ENCODE results near the gene FBLN2. TPM values are rescaled to one million over a fixed set of nuclear protein-coding genes. Genes with fewer than 3 reads are reported as not detected.

The FBLN2 gene
- total RNA-seq, 2 donors from 2014 or later = 0.19 TPM; not detected in 1

DNA sequence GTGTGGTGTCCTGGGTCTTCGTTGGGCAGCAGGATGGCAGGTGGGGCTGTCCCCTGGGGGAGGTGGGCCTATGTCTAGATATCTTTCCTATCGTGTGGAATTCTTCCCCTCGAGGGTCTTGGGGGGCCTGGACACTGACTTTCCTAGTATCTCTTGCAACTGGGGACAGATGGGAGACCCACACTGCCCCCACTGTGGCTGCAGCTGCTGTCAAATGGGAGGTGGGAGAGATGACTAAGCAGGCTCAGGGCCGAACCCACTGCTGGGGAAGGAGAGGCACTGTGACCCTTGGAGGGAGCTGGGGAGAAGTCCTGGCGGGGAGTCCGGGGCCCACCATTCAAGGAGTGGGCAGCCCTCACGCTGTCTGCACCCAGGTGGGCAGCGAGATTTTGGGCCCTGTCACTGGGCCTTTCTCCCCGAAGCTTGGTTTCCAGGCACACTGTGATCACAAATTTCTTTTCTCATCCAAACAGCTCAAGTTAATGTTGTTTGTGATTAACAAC lies 2.9 kb upstream of the FBLN2 start:
- Mint-ChIP-seq H3K9me3 (peaks cover under 1% of the 10 kb centered on the region), H3K27me3 (peaks cover 37% of the 10 kb centered on the region), H3K27ac (no peak overlapping the region), H3K36me3 (ENCODE audit: low read depth) (peaks cover 5% of the 10 kb centered on the region), H3K4me3 (no peak overlapping the region), H3K4me1 (peaks cover 25% of the 10 kb centered on the region)
- no peak for ATAC-seq (replicated peaks)

DNA sequence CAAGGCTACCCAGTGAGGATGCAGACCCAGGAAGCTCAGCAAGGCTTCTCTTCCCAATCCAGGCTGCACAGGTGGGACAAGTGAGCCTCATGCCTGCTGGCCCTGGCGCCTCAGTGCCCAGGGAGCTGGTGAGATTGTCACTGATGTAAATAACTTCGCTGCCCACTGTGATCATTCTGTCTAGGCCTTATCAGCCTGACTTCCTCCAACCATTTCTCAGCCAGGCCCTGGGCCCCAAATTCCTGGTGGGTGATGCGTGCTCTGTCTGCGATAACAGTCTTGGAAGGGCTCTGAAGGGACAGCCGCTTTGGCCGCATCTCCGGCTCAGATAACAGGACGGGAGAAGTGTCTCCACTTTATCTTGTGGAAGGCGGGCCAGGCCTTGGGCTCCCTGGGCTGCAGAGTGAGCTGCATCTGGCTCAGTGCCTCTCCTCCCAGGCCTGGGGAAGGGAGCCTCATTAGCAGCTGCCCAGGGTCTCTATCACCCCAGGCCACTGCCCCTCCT lies 2.2 kb upstream of the FBLN2 start:
- Mint-ChIP-seq H3K4me3 (no peak overlapping the region), H3K36me3 (ENCODE audit: low read depth) (peaks cover 5% of the 10 kb centered on the region)

DNA sequence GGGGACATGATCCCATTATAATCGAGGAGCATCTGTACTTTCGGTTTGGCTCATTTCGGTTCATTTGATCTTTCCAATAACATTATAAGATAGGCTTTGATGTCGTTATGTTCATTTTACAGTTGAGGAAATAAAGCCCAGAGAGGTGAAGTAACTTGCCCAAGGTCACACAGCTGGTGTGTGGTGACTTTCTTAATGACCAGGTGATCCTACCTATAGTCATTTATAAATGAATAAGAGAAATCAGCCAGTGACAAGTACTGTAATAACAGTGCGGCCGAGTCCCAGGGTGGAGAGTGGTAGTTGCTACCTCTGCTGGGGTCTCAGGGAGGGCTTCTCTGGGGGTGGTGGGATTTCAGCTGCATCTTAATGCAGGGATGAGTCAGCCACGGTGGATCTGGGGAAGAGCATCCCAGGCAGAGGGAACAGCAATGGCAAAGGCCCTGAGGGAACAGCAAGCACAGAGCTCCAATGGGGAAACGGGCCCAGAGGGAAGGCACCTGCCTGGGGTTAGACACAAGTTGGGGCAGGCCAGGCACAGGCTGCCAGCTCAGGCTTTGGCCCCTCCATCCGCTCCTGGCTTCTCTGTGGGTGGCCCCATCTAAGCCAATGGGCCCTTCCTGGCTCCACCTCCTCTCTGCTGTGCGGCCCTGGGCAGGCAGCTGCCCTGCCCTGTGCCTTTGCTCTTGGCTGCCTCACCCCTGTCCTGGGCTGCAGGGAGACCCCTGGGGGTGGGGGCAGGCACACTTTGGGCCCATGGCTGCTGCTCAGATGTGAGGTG lies 1.1 kb upstream of the FBLN2 start:
- Mint-ChIP-seq H3K27ac (no peak overlapping the region), H3K4me1 (peaks cover 25% of the 10 kb centered on the region), H3K36me3 (ENCODE audit: low read depth) (peaks cover 5% of the 10 kb centered on the region), H3K27me3 (peaks cover 40% of the 10 kb centered on the region), H3K4me3 (peak overlapping the region; percentile 59), H3K9me3 (no peaks in the 10 kb centered on the region)
- no peak for ATAC-seq (replicated peaks)

More for the DNA sequence above, 2.2 kb upstream of the FBLN2 start:
- ATAC-seq (replicated peaks) = no peak
- Mint-ChIP-seq H3K9me3 (no peaks in the 10 kb centered on the region), H3K27me3 (peaks cover 37% of the 10 kb centered on the region), H3K27ac (no peak overlapping the region), H3K4me1 (peaks cover 25% of the 10 kb centered on the region)

DNA sequence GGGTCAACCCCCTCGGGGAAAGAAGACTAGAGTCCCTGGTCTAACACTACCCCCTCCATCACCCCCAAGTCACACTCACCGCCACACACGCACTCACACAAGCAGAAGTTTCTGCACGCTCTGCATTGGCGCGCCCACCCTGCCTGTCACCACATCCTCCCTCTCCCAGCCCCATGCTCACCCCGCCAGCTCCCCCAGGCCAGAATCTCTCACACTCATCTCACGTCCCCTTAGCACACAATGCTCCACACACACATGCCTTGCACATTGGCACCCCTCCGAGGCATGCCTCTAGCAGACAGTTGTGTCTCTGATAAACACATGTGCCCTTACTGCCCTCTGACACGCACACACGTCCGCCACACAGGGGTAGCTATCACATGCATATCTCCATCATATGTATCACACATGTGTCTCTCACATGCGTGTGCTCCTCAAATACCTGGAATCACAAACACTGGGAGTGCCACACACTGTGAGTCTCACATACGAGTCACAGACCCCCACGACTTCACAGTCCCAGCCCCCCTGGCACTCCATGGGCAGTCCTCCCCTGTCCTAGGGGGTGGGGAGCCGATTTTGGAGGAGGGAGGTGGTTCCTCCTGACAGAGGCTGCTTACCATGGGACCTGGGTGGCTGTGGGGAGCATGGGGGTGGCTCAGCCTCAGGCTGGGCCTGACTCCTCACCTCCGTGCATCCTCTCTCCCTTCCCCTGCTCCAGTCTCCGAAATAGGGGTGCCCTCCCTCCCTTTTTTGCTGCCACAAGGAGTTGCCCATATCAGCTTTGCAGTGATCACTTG lies 898 bp downstream of the FBLN2 start:
- H3K4me3 Mint-ChIP-seq = peak overlapping the region; percentile 60
- H3K4me1 Mint-ChIP-seq = peaks cover 12% of the 10 kb centered on the region
- H3K27ac Mint-ChIP-seq = no peak overlapping the region
- peaks cover 47% of the 10 kb centered on the region for H3K27me3 Mint-ChIP-seq
- no peak for ATAC-seq (replicated peaks)
- peaks cover 5% of the 10 kb centered on the region for H3K36me3 Mint-ChIP-seq (ENCODE audit: low read depth)
- H3K9me3 Mint-ChIP-seq = no peaks in the 10 kb centered on the region

DNA sequence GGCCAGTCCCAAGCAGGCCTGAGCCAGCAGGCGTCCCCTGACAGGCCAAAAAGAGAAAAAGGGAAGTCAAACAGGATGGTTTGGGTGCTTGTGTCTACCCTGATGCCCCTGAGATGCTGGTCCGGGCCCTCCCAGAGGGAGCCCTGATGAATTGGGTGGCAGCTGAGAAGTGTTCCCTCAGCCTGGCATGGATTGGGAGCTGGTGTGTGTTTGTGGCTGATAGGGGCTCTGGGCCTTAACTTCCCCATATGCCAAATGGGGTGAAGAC lies 1.4 kb downstream of the FBLN2 start:
- H3K36me3 Mint-ChIP-seq (ENCODE audit: low read depth) = peaks cover 5% of the 10 kb centered on the region

DNA sequence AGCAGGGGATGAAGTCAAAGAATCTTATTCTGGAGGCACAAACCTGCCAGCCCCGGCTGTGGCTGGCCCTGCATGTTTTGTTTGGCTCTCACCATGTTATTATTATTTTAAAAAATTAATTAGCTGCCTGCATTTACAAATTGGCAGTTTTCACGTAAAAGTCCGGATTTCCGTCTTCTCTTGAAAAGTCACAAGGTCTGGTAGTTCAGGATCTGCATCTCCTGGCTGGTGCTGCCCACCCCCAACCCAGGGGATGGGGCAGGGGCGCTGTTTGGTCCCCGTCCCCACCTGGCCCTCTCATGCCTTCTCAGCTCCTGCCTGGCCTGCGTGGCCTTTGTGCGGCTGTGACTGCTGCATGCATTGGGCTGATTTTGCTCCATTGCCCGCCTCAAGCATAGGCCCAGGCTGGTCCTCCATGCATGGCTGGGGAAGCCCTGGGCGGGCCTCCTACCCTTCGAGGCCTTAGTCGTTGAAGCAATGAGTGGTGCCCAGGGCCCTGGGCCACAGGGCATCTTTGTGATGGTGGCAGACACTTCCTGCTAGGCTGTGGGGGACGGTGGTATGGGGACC lies 2.0 kb downstream of the FBLN2 start:
- H3K4me1 Mint-ChIP-seq = peaks cover 6% of the 10 kb centered on the region
- H3K27me3 Mint-ChIP-seq = peaks cover 39% of the 10 kb centered on the region

More for the DNA sequence above, 1.4 kb downstream of the FBLN2 start:
- no peak overlapping the region for H3K27ac Mint-ChIP-seq
- peaks cover 7% of the 10 kb centered on the region for H3K4me1 Mint-ChIP-seq
- ATAC-seq (replicated peaks) = no peak
- no peak overlapping the region for H3K4me3 Mint-ChIP-seq
- peaks cover 42% of the 10 kb centered on the region for H3K27me3 Mint-ChIP-seq
- H3K9me3 Mint-ChIP-seq = no peaks in the 10 kb centered on the region

DNA sequence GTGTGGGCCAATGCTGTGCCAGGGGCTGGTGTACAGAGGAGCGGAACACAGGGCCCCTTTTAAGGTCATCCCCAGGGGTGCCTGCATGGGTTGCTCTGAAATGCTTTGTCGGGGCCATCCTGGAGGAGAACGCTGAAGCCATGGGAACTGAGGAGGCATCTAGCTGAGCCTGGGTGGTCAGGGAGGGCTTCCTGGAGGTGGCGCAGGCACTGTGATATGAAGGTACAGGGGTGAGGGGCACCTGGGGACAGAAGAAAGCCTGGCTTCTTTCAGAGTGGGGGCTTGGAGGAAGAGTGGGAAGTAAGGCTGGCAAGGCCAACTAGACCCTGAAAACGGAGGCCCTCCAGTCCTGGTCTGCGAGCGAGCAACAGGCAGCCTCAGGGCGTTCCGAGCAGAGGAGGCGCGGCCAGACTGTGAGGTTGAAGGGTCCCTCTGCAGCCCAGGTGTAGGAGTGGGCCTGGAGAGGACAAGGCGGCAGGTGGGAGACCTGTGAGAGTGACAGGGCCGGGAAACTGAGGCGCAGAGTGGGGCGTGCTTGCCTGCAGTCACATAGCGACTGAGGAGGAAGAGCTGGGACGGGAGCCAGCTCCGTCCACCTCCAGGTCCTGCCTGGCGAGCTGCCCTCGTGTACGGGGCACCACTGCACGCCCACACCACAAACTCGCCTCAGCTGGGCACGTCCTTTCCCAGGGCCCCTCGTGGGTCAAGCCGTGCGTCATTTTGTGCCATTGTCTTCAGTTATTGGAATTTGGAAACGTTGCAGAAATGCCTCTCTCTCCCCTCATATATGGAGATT lies 4.1 kb downstream of the FBLN2 start:
- Mint-ChIP-seq H3K36me3 (ENCODE audit: low read depth) (peaks cover 5% of the 10 kb centered on the region), H3K27ac (no peak overlapping the region), H3K27me3 (peaks cover 35% of the 10 kb centered on the region), H3K4me3 (no peak overlapping the region), H3K9me3 (no peaks in the 10 kb centered on the region), H3K4me1 (peaks cover 6% of the 10 kb centered on the region)
- no peak for ATAC-seq (replicated peaks)

More for the DNA sequence above, 2.0 kb downstream of the FBLN2 start:
- ATAC-seq (replicated peaks) = no peak
- H3K4me3 Mint-ChIP-seq = no peak overlapping the region
- no peak overlapping the region for H3K27ac Mint-ChIP-seq
- no peaks in the 10 kb centered on the region for H3K9me3 Mint-ChIP-seq
- peaks cover 5% of the 10 kb centered on the region for H3K36me3 Mint-ChIP-seq (ENCODE audit: low read depth)

DNA sequence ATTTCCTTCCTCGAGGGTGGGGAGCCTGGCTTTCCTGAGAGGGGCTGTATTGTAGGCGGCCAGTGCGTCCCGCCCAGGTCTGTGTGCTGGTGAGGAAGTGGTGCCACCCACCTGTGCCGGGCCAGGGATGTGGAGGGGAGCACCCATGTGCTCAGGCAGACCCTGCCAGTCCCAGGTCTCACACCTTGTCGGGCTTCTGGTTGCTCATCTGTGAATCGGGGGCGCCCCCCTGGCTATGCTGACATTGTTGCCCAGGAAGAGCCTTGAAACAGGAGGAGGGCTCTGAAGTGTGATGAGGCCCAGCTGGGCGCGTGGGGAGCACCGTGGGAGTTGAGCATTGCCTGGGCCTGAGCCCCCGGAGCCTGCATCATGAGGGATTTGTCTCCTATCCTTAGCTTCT lies 4.8 kb downstream of the FBLN2 start:
- no peak for ATAC-seq (replicated peaks)
- no peak overlapping the region for H3K27ac Mint-ChIP-seq
- H3K4me1 Mint-ChIP-seq = peaks cover 6% of the 10 kb centered on the region
- peaks cover 35% of the 10 kb centered on the region for H3K27me3 Mint-ChIP-seq
- no peaks in the 10 kb centered on the region for H3K9me3 Mint-ChIP-seq
- peaks cover 5% of the 10 kb centered on the region for H3K36me3 Mint-ChIP-seq (ENCODE audit: low read depth)
- no peak overlapping the region for H3K4me3 Mint-ChIP-seq

DNA sequence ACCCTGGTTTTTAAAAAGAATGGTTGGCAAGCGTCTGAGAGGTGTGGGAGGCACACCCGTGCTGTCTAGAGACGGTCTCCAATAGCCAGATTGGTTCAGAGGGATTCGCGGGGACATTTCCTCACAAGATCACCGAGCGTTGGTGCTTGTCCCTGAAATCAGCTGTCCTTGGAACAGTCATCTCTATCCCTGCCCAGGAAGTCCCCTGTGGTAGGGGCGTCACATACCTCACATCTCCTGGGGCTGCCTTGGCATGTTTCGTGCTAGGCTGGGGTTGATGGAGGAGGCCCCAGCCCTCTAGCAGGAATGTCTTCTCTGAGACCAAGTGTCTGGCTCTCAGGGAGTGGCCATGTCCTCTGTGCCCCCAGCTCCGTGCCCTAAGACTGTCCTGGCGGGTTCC lies 6.8 kb downstream of the FBLN2 start:
- Mint-ChIP-seq H3K27ac (no peak overlapping the region), H3K36me3 (ENCODE audit: low read depth) (no peaks in the 10 kb centered on the region), H3K9me3 (no peaks in the 10 kb centered on the region), H3K27me3 (peaks cover 42% of the 10 kb centered on the region), H3K4me3 (no peak overlapping the region), H3K4me1 (no peaks in the 10 kb centered on the region)
- no peak for ATAC-seq (replicated peaks)

DNA sequence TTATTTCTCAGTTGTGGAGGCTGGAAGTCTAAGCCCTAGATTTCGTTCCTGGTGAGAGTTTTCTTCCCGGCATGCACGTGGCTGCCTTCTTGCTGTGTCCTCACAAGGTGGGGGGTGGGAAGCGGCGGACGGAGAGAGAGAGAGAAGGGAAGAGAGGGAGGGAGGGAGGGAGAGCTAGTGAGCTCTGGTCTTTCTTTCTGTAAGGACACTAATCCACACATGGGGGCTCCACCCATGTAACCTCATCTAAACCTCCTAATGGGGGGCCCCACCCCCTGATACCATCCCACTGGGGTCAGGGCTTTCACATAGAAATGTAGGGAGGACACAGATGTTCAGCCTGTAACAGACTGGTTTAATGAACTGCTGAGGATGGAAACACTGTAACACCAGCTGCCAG lies 7.3 kb downstream of the FBLN2 start:
- peaks cover 43% of the 10 kb centered on the region for H3K27me3 Mint-ChIP-seq
- ATAC-seq (replicated peaks) = no peak
- no peaks in the 10 kb centered on the region for H3K36me3 Mint-ChIP-seq (ENCODE audit: low read depth)
- no peak overlapping the region for H3K4me3 Mint-ChIP-seq
- no peaks in the 10 kb centered on the region for H3K9me3 Mint-ChIP-seq
- no peaks in the 10 kb centered on the region for H3K4me1 Mint-ChIP-seq
- no peak overlapping the region for H3K27ac Mint-ChIP-seq

DNA sequence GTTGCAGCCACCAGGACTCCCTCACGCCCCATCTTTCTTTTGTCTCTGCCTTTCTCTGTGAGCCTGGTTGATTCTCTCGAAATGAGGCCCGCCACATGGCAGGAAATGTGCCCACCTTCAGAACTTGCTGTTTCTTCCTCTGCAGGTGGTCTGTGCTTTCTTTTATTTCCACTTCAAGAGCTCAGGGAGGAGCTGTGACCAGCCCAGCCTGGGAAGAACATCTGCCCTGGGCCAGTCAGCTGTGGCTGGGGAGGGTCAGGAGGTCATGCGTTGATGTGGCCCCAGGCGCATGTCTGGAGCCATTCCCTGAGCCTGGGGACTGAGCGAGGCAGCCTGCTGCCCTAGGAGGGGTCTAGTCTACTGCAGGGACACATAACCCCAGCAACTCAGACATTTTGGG lies 8.0 kb downstream of the FBLN2 start:
- ATAC-seq (replicated peaks) = no peak
- Mint-ChIP-seq H3K4me3 (no peak overlapping the region), H3K9me3 (no peaks in the 10 kb centered on the region), H3K27me3 (peaks cover 40% of the 10 kb centered on the region), H3K4me1 (no peaks in the 10 kb centered on the region), H3K27ac (no peak overlapping the region), H3K36me3 (ENCODE audit: low read depth) (no peaks in the 10 kb centered on the region)

DNA sequence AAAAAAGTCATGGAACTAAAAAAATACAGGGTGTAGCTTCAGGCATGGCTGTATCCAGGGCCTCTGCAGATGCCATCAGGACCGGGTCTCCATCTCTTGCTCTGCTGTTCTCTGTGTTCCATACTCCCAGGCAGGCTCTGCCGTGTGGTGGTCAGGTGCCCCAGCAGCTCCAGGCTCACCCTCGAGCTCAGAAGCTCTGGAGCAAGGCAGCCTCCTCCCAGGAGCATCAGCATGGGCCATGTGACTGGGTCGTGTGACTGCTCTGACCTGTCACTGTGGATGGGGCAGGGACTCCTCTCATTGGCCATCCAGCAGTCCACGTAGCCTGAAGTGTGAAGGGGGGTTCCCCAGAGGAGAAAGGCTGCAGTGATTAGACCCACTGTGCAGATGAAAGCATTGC lies 8.5 kb downstream of the FBLN2 start:
- Mint-ChIP-seq H3K9me3 (no peaks in the 10 kb centered on the region), H3K27me3 (peaks cover 36% of the 10 kb centered on the region), H3K27ac (no peak overlapping the region), H3K4me1 (no peaks in the 10 kb centered on the region), H3K4me3 (no peak overlapping the region), H3K36me3 (ENCODE audit: low read depth) (no peaks in the 10 kb centered on the region)
- ATAC-seq (replicated peaks) = no peak

DNA sequence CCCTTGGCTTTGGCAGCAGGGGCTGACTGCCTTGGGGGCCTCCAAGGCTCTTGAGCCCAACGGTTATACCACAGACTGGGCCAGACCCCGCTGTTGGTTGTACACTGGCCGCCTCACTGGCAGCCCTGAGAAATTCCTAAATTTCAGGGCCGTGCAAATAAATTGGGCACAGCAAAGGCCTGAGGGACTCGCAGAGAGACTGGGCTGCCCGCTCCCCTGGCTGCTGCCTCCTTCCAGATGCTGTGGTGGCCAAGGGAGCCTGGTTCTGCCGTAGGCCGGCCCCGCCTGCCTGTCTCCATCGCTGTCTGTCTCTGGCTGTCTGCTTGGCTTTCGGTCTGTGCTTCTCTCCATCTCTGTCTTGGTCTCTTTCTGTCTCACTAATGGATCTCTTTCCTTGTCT lies 9.0 kb downstream of the FBLN2 start:
- no peak overlapping the region for H3K27ac Mint-ChIP-seq
- H3K4me3 Mint-ChIP-seq = no peak overlapping the region
- no peaks in the 10 kb centered on the region for H3K9me3 Mint-ChIP-seq
- H3K27me3 Mint-ChIP-seq = peaks cover 33% of the 10 kb centered on the region
- H3K4me1 Mint-ChIP-seq = no peaks in the 10 kb centered on the region
- no peak for ATAC-seq (replicated peaks)
- H3K36me3 Mint-ChIP-seq (ENCODE audit: low read depth) = no peaks in the 10 kb centered on the region

DNA sequence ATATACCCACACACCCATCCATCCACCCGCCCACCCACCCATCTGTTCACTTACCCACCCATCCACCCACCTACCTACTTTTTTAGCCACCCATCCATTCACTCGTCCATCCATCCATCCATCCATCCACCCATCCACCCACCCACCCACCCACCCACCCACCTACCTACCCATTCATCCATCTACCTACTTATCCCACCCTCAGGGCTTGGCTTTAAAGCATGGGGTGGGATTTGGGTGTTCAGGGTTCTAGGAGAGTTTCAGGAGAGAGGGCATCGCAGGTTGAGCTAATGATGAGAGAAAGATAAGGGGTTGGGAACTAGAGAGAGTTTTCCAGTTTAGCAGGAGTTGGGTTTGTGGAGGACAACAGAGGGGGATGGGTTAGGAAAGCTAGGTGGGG lies 9.7 kb downstream of the FBLN2 start:
- Mint-ChIP-seq H3K27ac (no peak overlapping the region), H3K36me3 (ENCODE audit: low read depth) (no peaks in the 10 kb centered on the region), H3K4me3 (no peak overlapping the region), H3K4me1 (no peaks in the 10 kb centered on the region), H3K27me3 (peaks cover 28% of the 10 kb centered on the region), H3K9me3 (no peaks in the 10 kb centered on the region)
- ATAC-seq (replicated peaks) = no peak
